CD4-positive, alpha-beta T cell (primary cell): ENCODE data around the gene ANAPC4. TPM values are rescaled to one million over a fixed set of nuclear protein-coding genes. Genes with fewer than 3 reads are reported as not detected.

ENCODE experiments used
- ATAC-seq: fragments of 200-7000 bp; cut with Tn5 transposase; one replicate; pipeline ENCODE4 v1.10.0; 2022; ENCODE audit warnings: mild to moderate bottlenecking; ENCODE audit not compliant: poor library complexity
- CTCF ChIA-PET: fragments of 350-600 bp; sonication (Branson Sonifier 250); formaldehyde crosslinking; loops from one replicate; lab custom pipeline; 2021; ENCODE audit warnings: antibody characterized with exemption, inconsistent platforms; lab: Charles Lee
- POLR2A ChIA-PET: fragments of 350-600 bp; sonication (Branson Sonifier 250); formaldehyde crosslinking; loops from one replicate; lab custom pipeline; 2021; ENCODE audit warnings: antibody characterized with exemption, inconsistent platforms; lab: Charles Lee
- DNase-seq, 14 experiments: peaks; one replicate each; pipeline ENCODE4 v3.0.0-alpha.2; 2013 to 2020; ENCODE audit warnings: mixed read lengths in 2 of 14
- H3K27ac ChIP-seq, 2 donors: one replicate each; pipeline versions ENCODE4 v1.5.1 to v1.7.0; 2013; ENCODE audit warnings: low read length in 2 of 2, low read depth in 1 of 2, mild to moderate bottlenecking in 1 of 2
- H3K27me3 ChIP-seq, 2 experiments: 1 replicate in 1 of 2; 2 replicates in 1 of 2; pipeline versions ENCODE4 v1.6.1 to v1.7.0; 2013; ENCODE audit warnings: low read length in 2 of 2, control low read depth in 1 of 2, mild to moderate bottlenecking in 1 of 2, moderate library complexity in 1 of 2; ENCODE audit not compliant: insufficient read depth in 2 of 2, control insufficient read depth in 1 of 2
- H3K36me3 ChIP-seq: one replicate; pipeline ENCODE4 v1.6.1; 2013; ENCODE audit warnings: low read length, control low read depth; ENCODE audit not compliant: insufficient read depth
- H3K4me1 ChIP-seq: one replicate; pipeline ENCODE4 v1.6.1; 2013; ENCODE audit warnings: low read length, control low read depth; ENCODE audit not compliant: insufficient read depth
- H3K4me3 ChIP-seq: one replicate; pipeline ENCODE4 v1.5.1; 2013; ENCODE audit warnings: mild to moderate bottlenecking, low read length, moderate library complexity
- H3K9me3 ChIP-seq, 2 experiments: 1 replicate in 1 of 2; 2 replicates in 1 of 2; pipeline versions ENCODE4 v1.6.1 to v1.7.0; 2013; ENCODE audit warnings: low read length in 2 of 2, mild to moderate bottlenecking in 2 of 2, control low read depth in 1 of 2, moderate library complexity in 1 of 2; ENCODE audit not compliant: control insufficient read depth in 1 of 2, insufficient read depth in 1 of 2
- H3K27ac Mint-ChIP-seq: one replicate; pipeline ENCODE4 v1.8.0; 2020; ENCODE audit warnings: mixed read lengths
- H3K27me3 Mint-ChIP-seq: one replicate; pipeline ENCODE4 v1.8.0; 2021; ENCODE audit warnings: mixed read lengths
- H3K36me3 Mint-ChIP-seq: one replicate; pipeline ENCODE4 v1.8.0; 2021; ENCODE audit warnings: low read depth, mixed read lengths
- H3K4me1 Mint-ChIP-seq: one replicate; pipeline ENCODE4 v1.8.0; 2021; ENCODE audit warnings: low read depth, mixed read lengths
- H3K4me3 Mint-ChIP-seq: one replicate; pipeline ENCODE4 v1.8.0; 2020; ENCODE audit warnings: mild to moderate bottlenecking, mixed read lengths
- H3K9me3 Mint-ChIP-seq: one replicate; pipeline ENCODE4 v1.8.0; 2020; ENCODE audit warnings: mixed read lengths
- CTCF ChIP-seq: fragments of 200-600 bp; IDR thresholded peaks from one replicate; pipeline ENCODE4 v1.8.0; 2022; ENCODE audit warnings: antibody characterized with exemption, mild to moderate bottlenecking
- intact Hi-C, 2 experiments: fragments of 100-400 bp; cut with DNase I in 1 of 2; cut with micrococcal nuclease in 1 of 2; formaldehyde crosslinking; loops; one replicate each; pipeline versions ENCODE4 v1.15.1 to v1.9.0; 2023 to 2025; cut with DNase I, micrococcal nuclease
- total RNA-seq, 174 experiments: library from RNA in 2 of 174; stranded (reverse) in 2 of 174; gene quantifications; one replicate each; pipeline ENCODE4 v1.2.3 and lab custom pipeline; 2021 to 2026

The ANAPC4 gene
- total RNA-seq, 2 experiments from 2014 or later: 24.4 to 26.0 TPM

GRCh38 chr4:25448379-25449109 lies 71.5 kb downstream of the ANAPC4 start:
- DNase-seq (no peak), ATAC-seq (no peak)
- H3K4me1 ChIP-seq: no peaks in the 10 kb centered on the region
- Mint-ChIP-seq H3K4me3 (no peak overlapping the region), H3K27ac (no peak overlapping the region), H3K9me3 (no peaks in the 10 kb centered on the region), H3K4me1 (no peaks in the 10 kb centered on the region), H3K27me3 (no peaks in the 10 kb centered on the region), H3K36me3 (no peaks in the 10 kb centered on the region)
- H3K4me3 ChIP-seq: no peak overlapping the region
- no peaks in the 10 kb centered on the region for H3K27me3 ChIP-seq
- no peak for TF ChIP-seq CTCF
- H3K36me3 ChIP-seq: no peaks in the 10 kb centered on the region
- POLR2A ChIA-PET: no interaction called here
- CTCF ChIA-PET: interaction anchor here (1.0 kb wide), 1 partner anchor 8 kb away, joined by 9 read pairs; no protein-coding TSS in a partner anchor
- intact Hi-C loops: no loop called here
- no peak overlapping the region for H3K27ac ChIP-seq
- no peaks in the 10 kb centered on the region for H3K9me3 ChIP-seq

GRCh38 chr4:25449270-25449669 lies 72.2 kb downstream of the ANAPC4 start:
- no peaks in the 10 kb centered on the region for H3K4me1 Mint-ChIP-seq
- TF ChIP-seq CTCF: no peak
- DNase-seq (no peak), ATAC-seq (no peak)
- H3K9me3 ChIP-seq: no peaks in the 10 kb centered on the region
- no peak overlapping the region for H3K27ac Mint-ChIP-seq
- H3K27me3 Mint-ChIP-seq: no peaks in the 10 kb centered on the region
- H3K36me3 Mint-ChIP-seq: no peaks in the 10 kb centered on the region
- no peaks in the 10 kb centered on the region for H3K4me1 ChIP-seq
- H3K27ac ChIP-seq: no peak overlapping the region
- no peaks in the 10 kb centered on the region for H3K9me3 Mint-ChIP-seq
- H3K4me3 Mint-ChIP-seq: no peak overlapping the region
- intact Hi-C loops: no loop called here
- H3K4me3 ChIP-seq: no peak overlapping the region
- H3K36me3 ChIP-seq: no peaks in the 10 kb centered on the region
- POLR2A ChIA-PET: no interaction called here
- CTCF ChIA-PET: interaction anchor here (1.0 kb wide), 1 partner anchor 9 kb away, joined by 9 read pairs; no protein-coding TSS in a partner anchor
- no peaks in the 10 kb centered on the region for H3K27me3 ChIP-seq

- DNase-seq (no peak), ATAC-seq (no peak)
- Histone ChIP-seq H3K36me3 (no peaks in the 10 kb centered on the region), H3K27me3 (no peaks in the 10 kb centered on the region), H3K27ac (no peak overlapping the region), H3K9me3 (no peaks in the 10 kb centered on the region), H3K4me1 (no peaks in the 10 kb centered on the region), H3K4me3 (no peak overlapping the region)
- H3K9me3 Mint-ChIP-seq: no peaks in the 10 kb centered on the region
- no peaks in the 10 kb centered on the region for H3K27me3 Mint-ChIP-seq
- POLR2A ChIA-PET: no interaction called here
- H3K4me1 Mint-ChIP-seq: no peaks in the 10 kb centered on the region
- H3K27ac Mint-ChIP-seq: no peak overlapping the region
- CTCF ChIA-PET: no interaction called here
- no peak overlapping the region for H3K4me3 Mint-ChIP-seq
- intact Hi-C loops: no loop called here
- TF ChIP-seq CTCF: no peak
- H3K36me3 Mint-ChIP-seq: no peaks in the 10 kb centered on the region
Measured at GRCh38 chr4:25449688-25450087, 72.6 kb downstream of the ANAPC4 start.
